HL-60/S4 treated with phorbol 12-myristate 13-acetate at 8.2 ng/mL for 4 days and 3 days (cell line): ENCODE results near the gene GFRA1.

Source experiments
- in situ Hi-C: fragments of 300-500 bp; cut with MboI; formaldehyde crosslinking; loops from 2 replicates; pipeline ENCODE4 v1.15.0; 2022; ENCODE audit warnings: low sequenced_read_pairs

Gene GFRA1

GRCh38 chr10:116109881-116110280 is 163.1 kb downstream of the GFRA1 start:
- in situ Hi-C loops: no loop called here

- in situ Hi-C loops: no loop called here
Observed at GRCh38 chr10:116109481-116109880, 163.5 kb downstream of the GFRA1 start.

GRCh38 chr10:116108095-116108494 is 164.9 kb downstream of the GFRA1 start:
- in situ Hi-C loops: no loop called here

- in situ Hi-C loops: no loop called here
Observed at GRCh38 chr10:116106611-116107010, 166.4 kb downstream of the GFRA1 start.

DNA sequence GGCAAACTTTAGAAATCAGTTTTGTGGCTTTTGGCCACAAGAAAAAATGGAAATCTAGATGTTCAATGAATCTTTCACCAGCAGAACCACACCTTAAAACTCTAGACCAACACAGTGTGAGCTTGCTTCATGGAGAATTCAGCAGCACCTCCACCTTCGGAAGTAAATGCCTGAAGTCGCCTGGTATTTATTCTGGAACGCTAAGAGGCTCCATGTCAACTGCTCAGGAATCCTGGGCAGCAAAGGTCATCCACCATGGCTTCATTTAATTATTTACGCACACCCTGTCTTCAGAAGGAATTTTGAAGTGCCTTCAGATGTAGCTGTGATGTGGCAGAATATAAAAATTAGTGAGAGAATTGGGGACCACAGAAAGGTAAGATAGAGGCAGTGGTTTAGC is 167.7 kb downstream of the GFRA1 start:
- in situ Hi-C loops: no loop called here

GRCh38 chr10:116104210-116104932 is 168.6 kb downstream of the GFRA1 start:
- in situ Hi-C loops: no loop called here

- in situ Hi-C loops: no loop called here
Observed at GRCh38 chr10:116103668-116104067, 169.3 kb downstream of the GFRA1 start.

GRCh38 chr10:116101616-116102315 is 171.2 kb downstream of the GFRA1 start:
- in situ Hi-C loops: no loop called here

DNA sequence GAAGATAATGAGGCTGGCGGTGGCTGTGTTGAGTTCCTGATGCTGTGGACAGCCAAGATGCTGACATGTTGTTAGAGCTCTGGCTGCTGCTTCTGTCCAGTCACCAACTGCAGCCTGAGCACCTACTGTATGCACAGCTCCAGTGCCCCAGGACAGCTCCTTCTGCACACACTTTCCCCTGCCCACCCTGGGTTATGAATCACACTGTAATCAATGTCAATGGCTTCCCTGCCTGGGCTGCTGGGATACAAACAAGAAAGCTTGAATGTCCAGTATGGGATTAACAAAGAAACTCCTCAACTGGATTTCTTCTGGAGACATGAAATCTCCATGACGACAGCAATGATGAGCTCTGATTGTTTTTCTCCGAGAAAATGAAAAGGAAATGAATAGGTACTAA is 172.0 kb downstream of the GFRA1 start:
- in situ Hi-C loops: no loop called here

- in situ Hi-C loops: no loop called here
Observed at GRCh38 chr10:116099023-116099420, 174.0 kb downstream of the GFRA1 start.

GRCh38 chr10:116098411-116099022 is 174.5 kb downstream of the GFRA1 start:
- in situ Hi-C loops: no loop called here

DNA sequence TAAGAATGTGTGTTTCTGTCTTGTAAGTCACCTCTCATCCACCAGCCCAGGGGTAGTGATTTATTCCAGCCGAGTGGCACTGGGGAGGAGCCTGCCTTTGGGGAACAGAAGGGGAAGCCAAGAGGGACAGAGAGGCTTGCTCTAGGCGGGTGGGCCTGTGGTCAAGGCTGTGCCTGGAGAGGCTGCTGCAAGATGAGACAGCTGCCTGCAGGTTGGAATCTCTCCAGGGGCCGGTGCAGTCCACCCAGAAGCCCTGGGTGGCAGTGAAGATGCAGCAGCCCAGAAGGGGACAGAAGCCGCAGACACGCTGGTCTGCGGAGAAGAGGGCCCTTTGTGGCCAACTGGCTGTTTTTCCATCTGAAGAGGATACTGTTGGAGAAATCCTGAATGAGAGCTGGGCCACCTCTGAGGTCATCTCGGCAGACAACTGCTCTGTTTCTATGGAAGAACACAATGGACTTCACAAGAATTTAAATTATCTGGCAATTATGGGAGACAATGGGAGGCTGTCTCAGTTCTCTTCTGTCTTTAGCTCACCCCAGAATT is 175.7 kb downstream of the GFRA1 start:
- in situ Hi-C loops: no loop called here

DNA sequence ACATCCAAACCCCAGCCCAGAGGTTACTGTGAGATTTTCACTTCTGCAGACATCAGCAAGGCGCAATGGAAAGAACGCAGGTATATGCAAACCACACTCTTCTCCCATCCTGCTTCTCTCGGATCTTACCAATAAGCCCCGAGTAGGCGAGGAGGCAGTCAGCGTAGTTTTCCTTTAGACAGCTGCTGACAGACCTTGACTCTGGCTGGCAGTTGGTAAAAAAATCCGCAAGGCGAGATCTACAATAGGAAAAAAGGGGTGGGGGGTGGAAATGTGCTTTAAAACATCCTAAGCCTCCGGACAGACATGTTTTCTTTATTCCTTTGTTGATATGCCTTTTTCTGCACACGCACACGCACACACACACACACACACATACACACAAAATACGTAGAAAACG is 176.5 kb downstream of the GFRA1 start:
- in situ Hi-C loops: no loop called here

- in situ Hi-C loops: no loop called here
Observed at GRCh38 chr10:116094356-116094755, 178.7 kb downstream of the GFRA1 start.

GRCh38 chr10:116093031-116093430 is 180.0 kb downstream of the GFRA1 start:
- in situ Hi-C loops: no loop called here

GRCh38 chr10:116088985-116089384 is 184.0 kb downstream of the GFRA1 start:
- in situ Hi-C loops: no loop called here

DNA sequence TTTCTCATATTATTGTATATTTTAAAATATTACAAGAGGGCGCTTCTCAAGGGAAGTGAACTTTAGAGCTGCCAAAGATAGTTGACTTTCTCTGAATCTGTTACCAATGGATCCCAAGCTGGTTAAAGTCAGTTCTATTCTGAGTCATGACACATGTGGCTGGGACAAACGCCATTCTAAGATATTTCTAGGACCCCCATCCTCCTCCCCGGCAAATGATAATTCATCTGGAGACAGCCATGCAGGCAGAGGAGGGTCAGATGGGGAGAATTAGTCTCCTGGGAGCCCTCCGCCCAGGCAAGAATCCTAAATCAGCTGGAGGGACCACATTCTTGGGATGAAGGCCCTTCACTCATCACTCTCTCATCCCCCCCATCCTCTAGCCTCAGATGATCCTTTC is 187.7 kb downstream of the GFRA1 start:
- in situ Hi-C loops: no loop called here

- in situ Hi-C loops: no loop called here
Observed at GRCh38 chr10:116084161-116084560, 188.8 kb downstream of the GFRA1 start.

GRCh38 chr10:116083226-116083762 is 189.7 kb downstream of the GFRA1 start:
- in situ Hi-C loops: no loop called here

GRCh38 chr10:116082762-116083161 is 190.2 kb downstream of the GFRA1 start:
- in situ Hi-C loops: no loop called here

DNA sequence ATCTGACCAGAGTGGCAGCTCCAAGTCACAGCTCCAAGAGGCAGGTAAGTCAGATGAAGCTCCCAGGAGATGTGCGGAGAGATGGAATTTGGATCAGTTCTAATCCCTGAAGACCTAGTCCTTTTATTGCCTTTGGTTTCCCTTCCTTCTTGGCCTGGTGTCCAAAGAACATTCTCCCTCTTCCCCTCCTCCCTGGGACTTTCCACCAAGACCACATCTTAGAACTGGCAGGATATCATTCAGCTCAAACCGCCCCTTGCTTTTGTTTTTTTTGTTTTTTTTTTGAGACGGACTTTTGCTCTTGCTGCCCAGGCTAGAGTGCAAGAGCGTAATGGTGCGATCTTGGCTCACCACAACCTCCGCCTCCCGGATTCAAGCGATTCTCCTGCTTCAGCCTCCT is 190.8 kb downstream of the GFRA1 start:
- in situ Hi-C loops: no loop called here

DNA sequence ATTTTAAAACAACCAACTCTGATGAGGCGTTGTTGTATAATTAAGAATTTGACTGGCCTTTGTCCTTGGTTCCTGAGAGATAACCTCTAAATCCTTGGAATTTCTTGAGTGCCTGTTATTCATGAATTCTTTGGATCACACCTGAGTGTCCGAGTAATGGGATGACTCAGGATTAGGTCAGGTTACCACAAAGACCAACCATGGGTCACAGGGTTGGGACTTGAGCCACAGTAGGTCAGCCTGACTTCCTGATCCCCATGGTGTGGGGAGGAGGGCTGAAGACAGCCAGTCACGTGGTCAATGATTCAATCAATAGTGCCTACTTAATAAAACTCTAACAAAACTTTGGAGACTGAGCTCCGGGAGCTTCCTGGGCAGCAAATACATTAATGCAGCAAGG is 192.5 kb downstream of the GFRA1 start:
- in situ Hi-C loops: no loop called here
